Body of pancreas (tissue), 4 donors: ENCODE results near the gene SELENOW.

Experiments
- CTCF ChIP-seq, 7 experiments: fragments of 450-650 bp in 4 of 7; fragments of 200-600 bp in 3 of 7; sonication (generic) in 3 of 7; IDR thresholded peaks; one replicate each; pipeline ENCODE4 v1.5.1; 2016 to 2019; ENCODE audit warnings: antibody characterized with exemption in 7 of 7
- POLR2A ChIP-seq, 3 donors: fragments of 450-650 bp; IDR thresholded peaks; one replicate each; pipeline ENCODE4 v1.6.1; 2016; ENCODE audit warnings: antibody characterized with exemption in 3 of 3, mild to moderate bottlenecking in 2 of 3

GRCh38 chr19:47766670-47767069 is 11.8 kb upstream of the SELENOW start:
- TF ChIP-seq CTCF (IDR thresholded peaks at IDR 0.05) (no peak), POLR2A (IDR thresholded peaks at IDR 0.05) (no peak)
